ENCODE measurements around the gene PBX1.

Gene PBX1

GRCh38 chr1:164805399-164805798 lies 246.4 kb downstream of the PBX1 start:
- H3K27ac ChIP-seq, result no peak overlapping the region
- no peak for TF ChIP-seq CTCF (conservative IDR thresholded peaks at IDR 0.05; ENCODE audit: low read depth)
- ChIA-PET CTCF (interaction anchor here (1.1 kb wide), 1 partner anchor 18 kb away, joined by 3 read pairs; no protein-coding TSS in a partner anchor), POLR2A (ENCODE audit: low non-redundant PET) (no interaction called here)
- DNase-seq (ENCODE audit: low spot score), result no peak

GRCh38 chr1:164806531-164806930 lies 247.5 kb downstream of the PBX1 start:
- ChIA-PET POLR2A (ENCODE audit: low non-redundant PET) (no interaction called here), CTCF (no interaction called here)
- no peak overlapping the region for H3K27ac ChIP-seq
- DNase-seq (ENCODE audit: low spot score), result no peak
- no peak for TF ChIP-seq CTCF (conservative IDR thresholded peaks at IDR 0.05; ENCODE audit: low read depth)

GRCh38 chr1:164813776-164814175 lies 254.8 kb downstream of the PBX1 start:
- TF ChIP-seq CTCF (conservative IDR thresholded peaks at IDR 0.05; ENCODE audit: low read depth), result no peak
- H3K27ac ChIP-seq, result no peak overlapping the region
- ChIA-PET POLR2A (ENCODE audit: low non-redundant PET) (no interaction called here), CTCF (no interaction called here)
- no peak for DNase-seq (ENCODE audit: low spot score)

GRCh38 chr1:164821648-164822047 lies 262.7 kb downstream of the PBX1 start:
- CTCF ChIA-PET, result no interaction called here
- DNase-seq (ENCODE audit: low spot score), result no peak
- no peak overlapping the region for H3K27ac ChIP-seq
- POLR2A ChIA-PET (ENCODE audit: low non-redundant PET), result no interaction called here
- no peak for TF ChIP-seq CTCF (conservative IDR thresholded peaks at IDR 0.05; ENCODE audit: low read depth)

- TF ChIP-seq CTCF (conservative IDR thresholded peaks at IDR 0.05; ENCODE audit: low read depth), result no peak
- CTCF ChIA-PET, result no interaction called here
- DNase-seq (ENCODE audit: low spot score), result no peak
- H3K27ac ChIP-seq, result no peak overlapping the region
- POLR2A ChIA-PET (ENCODE audit: low non-redundant PET), result no interaction called here
Observed at GRCh38 chr1:164823486-164824279, 264.7 kb downstream of the PBX1 start.

- CTCF ChIA-PET, result no interaction called here
- POLR2A ChIA-PET (ENCODE audit: low non-redundant PET), result no interaction called here
- no peak overlapping the region for H3K27ac ChIP-seq
- TF ChIP-seq CTCF (conservative IDR thresholded peaks at IDR 0.05; ENCODE audit: low read depth), result no peak
- DNase-seq (ENCODE audit: low spot score), result no peak
Observed at GRCh38 chr1:164824542-164824941, 265.6 kb downstream of the PBX1 start.
